Suprapubic skin (tissue), 4 donors: ENCODE data around the gene NPHP4. TPM values are rescaled to one million over a fixed set of nuclear protein-coding genes. Genes with fewer than 3 reads are reported as not detected.

ENCODE experiments used
- DNase-seq, 2 donors: peaks; one replicate each; pipeline ENCODE4 v3.0.0-alpha.2; 2019; ENCODE audit warnings: low spot score in 2 of 2
- H3K27ac ChIP-seq: fragments of 200-600 bp; sonication (generic); one replicate; pipeline ENCODE4 v1.5.1; 2019
- H3K27me3 ChIP-seq: fragments of 200-600 bp; sonication (generic); one replicate; pipeline ENCODE4 v1.5.1; 2019
- H3K36me3 ChIP-seq: fragments of 200-600 bp; sonication (generic); one replicate; pipeline ENCODE4 v1.5.1; 2019
- H3K4me1 ChIP-seq: fragments of 200-600 bp; sonication (generic); one replicate; pipeline ENCODE4 v1.5.1; 2019
- H3K4me3 ChIP-seq: fragments of 200-600 bp; sonication (generic); one replicate; pipeline ENCODE4 v1.5.1; 2019; ENCODE audit warnings: mild to moderate bottlenecking
- H3K9me3 ChIP-seq: fragments of 200-600 bp; sonication (generic); one replicate; pipeline ENCODE4 v1.5.1; 2019
- CTCF ChIP-seq, 2 donors: fragments of 200-600 bp in 1 of 2; fragments of 450-650 bp in 1 of 2; sonication (generic) in 1 of 2; IDR thresholded peaks; one replicate each; pipeline ENCODE4 v1.5.1; 2016 to 2019; ENCODE audit warnings: antibody characterized with exemption in 2 of 2, mild to moderate bottlenecking in 1 of 2, moderate library complexity in 1 of 2
- EP300 ChIP-seq: sonication (generic); formaldehyde crosslinking; IDR thresholded peaks from one replicate; pipeline ENCODE4 v1.6.1; 2017; ENCODE audit warnings: antibody characterized with exemption
- POLR2A ChIP-seq, 2 donors: fragments of 450-650 bp; IDR thresholded peaks; one replicate each; pipeline ENCODE4 v1.6.1; 2017; ENCODE audit warnings: antibody characterized with exemption in 2 of 2, mild to moderate bottlenecking in 2 of 2, moderate library complexity in 2 of 2
- POLR2AphosphoS5 ChIP-seq, 3 donors: sonication (generic); formaldehyde crosslinking; IDR thresholded peaks; one replicate each; pipeline ENCODE4 v1.6.1; 2017; ENCODE audit warnings: antibody characterized with exemption in 3 of 3
- WGBS: methylation state at CpG from one replicate; pipeline ENCODE4 v1.1.5; 2018; 5-methylcytosine and 5-hydroxymethylcytosine counted together
- total RNA-seq, 4 donors: library from RNA; depleted of rRNA; stranded (reverse); fragments of >200 nt; gene quantifications; one replicate each; pipeline ENCODE4 v1.1.0, GENCODE V29; 2016

NPHP4 gene
- total RNA-seq, 4 donors from 2014 or later, result 26.3 to 33.7 (median 29.1) TPM

GRCh38 chr1:5885471-5886139 lies 106.6 kb downstream of the NPHP4 start:
- no peak for DNase-seq
- H3K4me1 ChIP-seq, result no peaks in the 10 kb centered on the region
- 95% methylated on average over 17 of the region's 18 CpGs for WGBS
- TF ChIP-seq POLR2AphosphoS5 (IDR thresholded peaks at IDR 0.05) (no peak), POLR2A (IDR thresholded peaks at IDR 0.05) (no peak), EP300 (no peak), CTCF (IDR thresholded peaks at IDR 0.05) (no peak)
- H3K4me3 ChIP-seq, result no peak overlapping the region
- H3K27ac ChIP-seq, result no peak overlapping the region
- no peaks in the 10 kb centered on the region for H3K27me3 ChIP-seq
- no peaks in the 10 kb centered on the region for H3K9me3 ChIP-seq
- peaks cover 47% of the 10 kb centered on the region for H3K36me3 ChIP-seq

GRCh38 chr1:5884110-5884509 lies 108.1 kb downstream of the NPHP4 start:
- H3K4me1 ChIP-seq, result no peaks in the 10 kb centered on the region
- no peak overlapping the region for H3K4me3 ChIP-seq
- 90% methylated on average over 8 of the region's 13 CpGs for WGBS
- H3K27ac ChIP-seq, result no peak overlapping the region
- H3K9me3 ChIP-seq, result no peaks in the 10 kb centered on the region
- no peaks in the 10 kb centered on the region for H3K27me3 ChIP-seq
- TF ChIP-seq POLR2A (IDR thresholded peaks at IDR 0.05), result no peak
- TF ChIP-seq POLR2AphosphoS5 (IDR thresholded peaks at IDR 0.05), result no peak
- TF ChIP-seq CTCF (IDR thresholded peaks at IDR 0.05), result no peak
- no peak for TF ChIP-seq EP300
- peaks cover 56% of the 10 kb centered on the region for H3K36me3 ChIP-seq
- no peak for DNase-seq

- no peak for TF ChIP-seq CTCF (IDR thresholded peaks at IDR 0.05)
- no peak for TF ChIP-seq POLR2AphosphoS5 (IDR thresholded peaks at IDR 0.05)
- H3K4me3 ChIP-seq, result no peak overlapping the region
- no peak for DNase-seq
- no peaks in the 10 kb centered on the region for H3K27me3 ChIP-seq
- no peak overlapping the region for H3K27ac ChIP-seq
- WGBS, result 94% methylated on average over 26 of the region's 30 CpGs
- H3K36me3 ChIP-seq, result peaks cover 63% of the 10 kb centered on the region
- no peaks in the 10 kb centered on the region for H3K9me3 ChIP-seq
- no peaks in the 10 kb centered on the region for H3K4me1 ChIP-seq
Observed at GRCh38 chr1:5883129-5884048, 108.8 kb downstream of the NPHP4 start.

GRCh38 chr1:5882367-5883128 lies 109.7 kb downstream of the NPHP4 start:
- Histone ChIP-seq H3K4me1 (no peaks in the 10 kb centered on the region), H3K27ac (no peak overlapping the region), H3K27me3 (no peaks in the 10 kb centered on the region), H3K4me3 (no peak overlapping the region), H3K9me3 (no peaks in the 10 kb centered on the region), H3K36me3 (peaks cover 72% of the 10 kb centered on the region)
- TF ChIP-seq POLR2A (IDR thresholded peaks at IDR 0.05) (no peak), POLR2AphosphoS5 (IDR thresholded peaks at IDR 0.05) (no peak), EP300 (no peak), CTCF (IDR thresholded peaks at IDR 0.05) (no peak)
- no peak for DNase-seq
- WGBS, result 95% methylated on average over 27 of the region's 27 CpGs
